ENCODE results near the gene CDS2. TPM values are rescaled to one million over a fixed set of nuclear protein-coding genes. Genes with fewer than 3 reads are reported as not detected.

Gene CDS2
- total and polyA plus RNA-seq, 12 donors, result 16.7 to 100 (median 82.3) TPM

DNA sequence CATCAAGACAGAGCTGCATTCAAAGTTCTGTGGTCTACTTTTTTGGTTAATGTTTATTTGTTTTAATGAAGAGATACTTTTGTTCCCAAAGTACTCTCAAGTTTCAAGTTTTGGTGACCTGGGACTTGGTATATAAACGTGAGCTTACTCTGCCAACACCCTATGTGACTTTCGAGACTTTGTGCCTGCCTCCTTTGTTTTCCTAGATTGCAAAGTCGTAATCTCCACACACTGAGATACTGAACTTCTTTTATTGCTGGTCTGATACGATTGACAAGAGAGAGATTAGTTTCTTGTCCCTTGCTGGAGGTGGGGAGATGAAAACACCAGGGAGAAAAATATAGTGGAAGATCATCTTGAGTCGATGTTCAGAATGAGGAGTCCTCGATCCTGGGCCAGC lies 34.9 kb upstream of the CDS2 start:
- Histone ChIP-seq H3K36me3 (peaks cover 0 to 29% (median 3%) of the 10 kb centered on the region in 9 donors), H3K9me3 (no peaks in the 10 kb centered on the region), H3K4me3 (no peak overlapping the region), H3K4me1 (peaks cover 0 to 22% (median 5%) of the 10 kb centered on the region in 9 donors), H3K27ac (no peak overlapping the region), H3K27me3 (no peaks in the 10 kb centered on the region)
- DNase-seq, result no peak
- WGBS, 2 donors, result 90 to 93% methylated on average over 6 of the region's 6 CpGs
- TF ChIP-seq, protein P1, sequence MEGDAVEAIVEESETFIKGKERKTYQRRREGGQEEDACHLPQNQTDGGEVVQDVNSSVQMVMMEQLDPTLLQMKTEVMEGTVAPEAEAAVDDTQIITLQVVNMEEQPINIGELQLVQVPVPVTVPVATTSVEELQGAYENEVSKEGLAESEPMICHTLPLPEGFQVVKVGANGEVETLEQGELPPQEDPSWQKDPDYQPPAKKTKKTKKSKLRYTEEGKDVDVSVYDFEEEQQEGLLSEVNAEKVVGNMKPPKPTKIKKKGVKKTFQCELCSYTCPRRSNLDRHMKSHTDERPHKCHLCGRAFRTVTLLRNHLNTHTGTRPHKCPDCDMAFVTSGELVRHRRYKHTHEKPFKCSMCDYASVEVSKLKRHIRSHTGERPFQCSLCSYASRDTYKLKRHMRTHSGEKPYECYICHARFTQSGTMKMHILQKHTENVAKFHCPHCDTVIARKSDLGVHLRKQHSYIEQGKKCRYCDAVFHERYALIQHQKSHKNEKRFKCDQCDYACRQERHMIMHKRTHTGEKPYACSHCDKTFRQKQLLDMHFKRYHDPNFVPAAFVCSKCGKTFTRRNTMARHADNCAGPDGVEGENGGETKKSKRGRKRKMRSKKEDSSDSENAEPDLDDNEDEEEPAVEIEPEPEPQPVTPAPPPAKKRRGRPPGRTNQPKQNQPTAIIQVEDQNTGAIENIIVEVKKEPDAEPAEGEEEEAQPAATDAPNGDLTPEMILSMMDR (IDR thresholded peaks at IDR 0.05), result no peak
- intact Hi-C loops (cut with DNase I), result loop anchor here in 4 of 10 donors (1.0 to 10.0 kb wide), 3 partner anchors 26 to 137 kb away; partner anchors contain the start of gene SLC23A2 (in 1 of the 4)
- ATAC-seq, result no peak

DNA sequence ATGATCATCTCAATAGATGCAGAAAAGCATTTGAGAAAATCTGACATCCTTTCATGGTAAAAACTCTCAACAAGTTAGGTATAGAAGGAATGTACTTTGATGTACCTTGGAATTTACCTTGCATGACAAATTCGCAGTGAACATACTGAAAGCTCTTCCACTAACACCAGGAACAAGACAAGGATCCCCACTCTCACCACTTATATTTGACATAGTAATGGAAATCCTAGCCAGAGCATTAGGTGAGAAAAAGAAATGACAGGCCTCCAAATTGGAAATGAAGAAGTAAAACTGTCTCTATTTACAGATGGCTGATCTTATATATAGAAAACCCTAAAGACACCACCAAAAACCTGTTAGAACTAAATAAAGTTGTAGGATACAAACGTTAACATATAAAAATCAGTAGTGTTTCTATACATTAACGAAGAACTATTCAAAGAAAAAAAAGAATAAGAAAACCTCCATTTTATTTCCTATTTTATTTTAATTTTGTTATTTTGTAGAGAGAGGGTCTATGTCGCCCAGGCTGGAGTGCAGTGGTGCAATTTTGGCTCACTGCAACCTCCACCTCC lies 34.0 kb upstream of the CDS2 start:
- intact Hi-C loops (cut with DNase I), result loop anchor here in 4 of 10 donors (1.0 to 10.0 kb wide), 3 partner anchors 25 to 138 kb away; partner anchors contain the start of gene SLC23A2 (in 1 of the 4)
- Histone ChIP-seq H3K36me3 (peaks cover 0 to 38% (median 3%) of the 10 kb centered on the region in 9 donors), H3K27me3 (no peaks in the 10 kb centered on the region), H3K9me3 (no peaks in the 10 kb centered on the region), H3K27ac (no peak overlapping the region), H3K4me1 (peaks cover 0 to 22% (median 5%) of the 10 kb centered on the region in 9 donors), H3K4me3 (no peak overlapping the region)
- DNase-seq (no peak), ATAC-seq (no peak)
- TF ChIP-seq, protein P1 (IDR thresholded peaks at IDR 0.05), result no peak
- 83 to 95% methylated on average over 4 of the region's 4 CpGs for WGBS, 2 donors

DNA sequence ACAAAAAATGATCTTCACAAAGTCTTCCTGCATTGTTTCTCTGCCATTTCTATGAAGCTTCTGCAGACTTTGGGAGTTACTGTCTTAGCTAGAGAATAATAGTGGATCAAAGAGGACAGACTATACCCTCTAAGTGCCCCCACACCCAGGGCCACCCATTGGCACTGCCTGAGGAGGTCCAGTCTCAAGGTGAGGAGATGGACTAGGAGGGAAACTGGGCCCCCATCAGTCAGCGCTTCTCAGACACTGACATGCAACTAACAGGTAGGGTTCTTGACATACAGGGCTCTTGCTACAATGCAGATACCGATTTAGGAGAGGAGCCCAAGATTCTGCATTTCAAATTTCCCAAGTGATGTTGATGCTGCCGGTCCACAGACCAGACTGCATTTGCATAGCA lies 31.4 kb upstream of the CDS2 start:
- Histone ChIP-seq H3K4me3 (no peak overlapping the region), H3K36me3 (peaks cover 0 to 64% (median 12%) of the 10 kb centered on the region in 9 donors), H3K9me3 (no peaks in the 10 kb centered on the region), H3K27ac (no peak overlapping the region), H3K27me3 (no peaks in the 10 kb centered on the region), H3K4me1 (peaks cover 0 to 8% (median 0%) of the 10 kb centered on the region in 9 donors)
- WGBS, 2 donors, result 87 to 89% methylated on average over 3 of the region's 3 CpGs
- intact Hi-C loops (cut with DNase I), result loop anchor here in 3 of 10 donors (5.0 to 10.0 kb wide), 3 partner anchors 91 to 488 kb away; partner anchors contain the start of gene SLC23A2 (in 1 of the 3)
- no peak for DNase-seq
- no peak for ATAC-seq
- TF ChIP-seq, protein P1 (IDR thresholded peaks at IDR 0.05), result no peak

DNA sequence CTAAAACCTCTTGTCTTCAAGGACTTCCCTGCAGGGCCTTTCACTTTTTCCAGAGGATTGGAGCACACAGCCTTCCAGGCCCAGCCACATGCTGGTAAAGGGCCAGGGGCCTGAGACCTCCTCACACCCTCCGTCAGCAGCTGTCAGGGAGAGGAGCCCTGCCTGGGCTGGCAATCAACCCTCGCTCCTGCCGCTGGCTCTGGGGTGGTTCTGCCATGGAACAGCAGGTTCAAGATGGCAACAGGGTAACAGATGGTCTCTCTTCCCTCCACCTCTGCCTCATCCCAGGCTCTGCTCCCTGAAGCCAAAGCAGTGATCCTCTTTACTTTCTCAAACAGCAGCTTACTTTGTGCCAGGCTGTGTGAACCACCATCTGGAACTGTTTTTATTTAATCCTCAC lies 30.9 kb upstream of the CDS2 start:
- Histone ChIP-seq H3K27ac (no peak overlapping the region), H3K4me3 (no peak overlapping the region), H3K9me3 (no peaks in the 10 kb centered on the region), H3K27me3 (no peaks in the 10 kb centered on the region), H3K4me1 (peaks cover 0 to 8% (median 0%) of the 10 kb centered on the region in 9 donors), H3K36me3 (peaks cover 0 to 69% (median 15%) of the 10 kb centered on the region in 9 donors)
- intact Hi-C loops (cut with DNase I), result loop anchor here in 3 of 10 donors (5.0 to 10.0 kb wide), 3 partner anchors 91 to 489 kb away; partner anchors contain the start of gene SLC23A2 (in 1 of the 3)
- 88 to 98% methylated on average over 3 of the region's 3 CpGs for WGBS, 2 donors
- DNase-seq (no peak), ATAC-seq (no peak)
- TF ChIP-seq, protein P1 (IDR thresholded peaks at IDR 0.05), result no peak
